Prostate gland (tissue), 2 donors: ENCODE data around the gene COX19. TPM values are rescaled to one million over a fixed set of nuclear protein-coding genes. Genes with fewer than 3 reads are reported as not detected.

Source experiments
- DNase-seq: peaks from one replicate; pipeline ENCODE4 v3.0.0-alpha.2; 2019; ENCODE audit warnings: low spot score
- H3K27ac ChIP-seq, 2 donors: fragments of 200-600 bp; sonication (generic); 2 replicates each; pipeline ENCODE4 v1.5.1; 2017 to 2019
- H3K27me3 ChIP-seq: fragments of 200-600 bp; sonication (generic); replicated peaks from 2 replicates; pipeline ENCODE4 v1.5.1; 2019; ENCODE audit not compliant: insufficient read depth
- H3K36me3 ChIP-seq, 2 donors: fragments of 200-600 bp; sonication (generic); 1 replicate in 1 of 2; 2 replicates in 1 of 2; pipeline versions ENCODE4 v1.5.1 to v1.8.1; 2017 to 2019
- H3K4me1 ChIP-seq: fragments of 200-600 bp; sonication (generic); replicated peaks from 2 replicates; pipeline ENCODE4 v1.5.1; 2019
- H3K4me3 ChIP-seq, 2 donors: fragments of 200-600 bp; sonication (generic); 2 replicates each; pipeline ENCODE4 v1.5.1; 2017 to 2019
- H3K9me3 ChIP-seq: fragments of 200-600 bp; sonication (generic); 2 replicates; pipeline ENCODE4 v1.5.1; 2017
- CTCF ChIP-seq, 4 experiments: fragments of 200-600 bp in 2 of 4; fragments of 450-650 bp in 2 of 4; sonication (generic) in 2 of 4; IDR thresholded peaks; 1 replicate in 3 of 4; 2 replicates in 1 of 4; pipeline ENCODE4 v1.5.1; 2016 to 2019; ENCODE audit warnings: antibody characterized with exemption in 4 of 4, mild to moderate bottlenecking in 2 of 4, moderate library complexity in 2 of 4
- POLR2A ChIP-seq: fragments of 450-650 bp; IDR thresholded peaks from one replicate; pipeline ENCODE4 v1.6.1; 2016; ENCODE audit warnings: antibody characterized with exemption, mild to moderate bottlenecking
- POLR2AphosphoS5 ChIP-seq: sonication (generic); formaldehyde crosslinking; IDR thresholded peaks from one replicate; pipeline ENCODE4 v1.6.1; 2017; ENCODE audit warnings: antibody characterized with exemption
- WGBS: methylation state at CpG from one replicate; pipeline ENCODE4 v1.1.5; 2018; 5-methylcytosine and 5-hydroxymethylcytosine counted together
- intact Hi-C: fragments of 100-400 bp; cut with DNase I; formaldehyde crosslinking; loops from one replicate; pipeline ENCODE4 v1.14.2; 2022
- total RNA-seq, 2 donors: library from RNA; depleted of rRNA; stranded (reverse); fragments of >200 nt; gene quantifications; one replicate each; pipeline ENCODE4 v1.1.0, GENCODE V29; 2016

COX19 gene
- total RNA-seq, 2 donors from 2014 or later: 11.3 to 17.0 TPM

- no peak for DNase-seq
- no peak overlapping the region for H3K4me3 ChIP-seq
- intact Hi-C loops: loop anchor here (5.0 kb wide), 1 partner anchor 181 kb away; no protein-coding TSS in a partner anchor
- 48% methylated on average over 29 of the region's 35 CpGs for WGBS
- no peak overlapping the region for H3K27ac ChIP-seq
- TF ChIP-seq CTCF (IDR thresholded peaks at IDR 0.05): no peak
- TF ChIP-seq POLR2AphosphoS5: no peak
- TF ChIP-seq POLR2A: no peak
- no peaks in the 10 kb centered on the region for H3K9me3 ChIP-seq
- H3K4me1 ChIP-seq: no peaks in the 10 kb centered on the region
- no peaks in the 10 kb centered on the region for H3K27me3 ChIP-seq
- no peaks in the 10 kb centered on the region for H3K36me3 ChIP-seq
Measured at GRCh38 chr7:990933-991728, 15.8 kb upstream of the COX19 start.

- Histone ChIP-seq H3K4me3 (no peak overlapping the region), H3K36me3 (no peaks in the 10 kb centered on the region), H3K4me1 (no peaks in the 10 kb centered on the region), H3K27me3 (no peaks in the 10 kb centered on the region), H3K9me3 (no peaks in the 10 kb centered on the region), H3K27ac (no peak overlapping the region)
- no peak for DNase-seq
- intact Hi-C loops: loop anchor here (5.0 kb wide), 1 partner anchor 182 kb away; no protein-coding TSS in a partner anchor
- TF ChIP-seq CTCF (IDR thresholded peaks at IDR 0.05) (no peak), POLR2AphosphoS5 (no peak), POLR2A (no peak)
- WGBS: 63% methylated on average over 29 of the region's 36 CpGs
Measured at GRCh38 chr7:990352-990932, 15.1 kb upstream of the COX19 start.

- no peak overlapping the region for H3K4me3 ChIP-seq
- WGBS: 74% methylated on average over 15 of the region's 15 CpGs
- TF ChIP-seq POLR2A: no peak
- no peak for TF ChIP-seq POLR2AphosphoS5
- no peak for TF ChIP-seq CTCF (IDR thresholded peaks at IDR 0.05)
- DNase-seq: no peak
- H3K36me3 ChIP-seq: no peaks in the 10 kb centered on the region
- intact Hi-C loops: no loop called here
- no peaks in the 10 kb centered on the region for H3K4me1 ChIP-seq
- no peak overlapping the region for H3K27ac ChIP-seq
- no peaks in the 10 kb centered on the region for H3K27me3 ChIP-seq
- H3K9me3 ChIP-seq: no peaks in the 10 kb centered on the region
Measured at GRCh38 chr7:988963-989529, 13.7 kb upstream of the COX19 start.

- Histone ChIP-seq H3K27me3 (no peaks in the 10 kb centered on the region), H3K4me3 (no peak overlapping the region), H3K4me1 (no peaks in the 10 kb centered on the region), H3K27ac (no peak overlapping the region), H3K36me3 (no peaks in the 10 kb centered on the region), H3K9me3 (no peaks in the 10 kb centered on the region)
- intact Hi-C loops: no loop called here
- WGBS: 42% methylated on average over 24 of the region's 24 CpGs
- TF ChIP-seq CTCF (IDR thresholded peaks at IDR 0.05): no peak
- no peak for TF ChIP-seq POLR2A
- no peak for TF ChIP-seq POLR2AphosphoS5
- no peak for DNase-seq
Measured at GRCh38 chr7:988426-988911, 13.1 kb upstream of the COX19 start.
